Renal pelvis (tissue), 12 donors: ENCODE data around the gene TIMM44. TPM values are rescaled to one million over a fixed set of nuclear protein-coding genes. Genes with fewer than 3 reads are reported as not detected.
A peak's percentile ranks its signal among the peaks of the same experiment; 100 is the strongest.

Source experiments
- DNase-seq: peaks from one replicate; pipeline ENCODE4 v3.0.0-alpha.2; 2013
- long read RNA-seq, 16 experiments: transcript quantifications; one replicate each; lab custom pipeline, GENCODE V29; 2026
- polyA plus RNA-seq, 3 donors: library from polyadenylated mRNA; unstranded; fragments of 120-200 nt; gene quantifications; one replicate each; pipeline ENCODE4 v1.2.1, GENCODE V29; 2013; ENCODE audit not compliant: insufficient read length in 3 of 3

The TIMM44 gene, protein sequence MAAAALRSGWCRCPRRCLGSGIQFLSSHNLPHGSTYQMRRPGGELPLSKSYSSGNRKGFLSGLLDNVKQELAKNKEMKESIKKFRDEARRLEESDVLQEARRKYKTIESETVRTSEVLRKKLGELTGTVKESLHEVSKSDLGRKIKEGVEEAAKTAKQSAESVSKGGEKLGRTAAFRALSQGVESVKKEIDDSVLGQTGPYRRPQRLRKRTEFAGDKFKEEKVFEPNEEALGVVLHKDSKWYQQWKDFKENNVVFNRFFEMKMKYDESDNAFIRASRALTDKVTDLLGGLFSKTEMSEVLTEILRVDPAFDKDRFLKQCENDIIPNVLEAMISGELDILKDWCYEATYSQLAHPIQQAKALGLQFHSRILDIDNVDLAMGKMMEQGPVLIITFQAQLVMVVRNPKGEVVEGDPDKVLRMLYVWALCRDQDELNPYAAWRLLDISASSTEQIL
- 10 to 100 TPM; 53.5 to 57.0 (median 55.5) TPM for polyA plus RNA-seq
- long read RNA-seq, donor 1, transcript TIMM44-210 (1 exons, 2,227 nt), result minor isoform, 7 of 29 reads
- long read RNA-seq, donor 1, transcript TIMM44-201 (13 exons, 2,075 nt), result major isoform, 12 of 29 reads
- long read RNA-seq, donor 1, partial matches to known transcripts, result 7 of 29 reads
- long read RNA-seq, donor 1, other reads (novel, unspliced or antisense), result 0 of 29 reads
- long read RNA-seq, donor 2, transcript TIMM44-201 (13 exons, 2,075 nt), result major isoform, 10 of 29 reads
- long read RNA-seq, donor 2, partial matches to known transcripts, result 14 of 29 reads
- long read RNA-seq, donor 2, other reads (novel, unspliced or antisense), result 0 of 29 reads
- long read RNA-seq, donor 3, transcript TIMM44-210 (1 exons, 2,227 nt), result minor isoform, 5 of 24 reads
- long read RNA-seq, donor 3, transcript TIMM44-201 (13 exons, 2,075 nt), result major isoform, 6 of 24 reads
- long read RNA-seq, donor 3, partial matches to known transcripts, result 10 of 24 reads
- long read RNA-seq, donor 3, other reads (novel, unspliced or antisense), result 0 of 24 reads
- long read RNA-seq, donor 4, partial matches to known transcripts, result 14 of 25 reads
- long read RNA-seq, donor 4, other reads (novel, unspliced or antisense), result 0 of 25 reads
- long read RNA-seq, donor 5, transcript TIMM44-201 (13 exons, 2,075 nt), result major isoform, 7 of 12 reads
- long read RNA-seq, donor 5, partial matches to known transcripts, result 0 of 12 reads
- long read RNA-seq, donor 5, other reads (novel, unspliced or antisense), result 0 of 12 reads
- long read RNA-seq, donor 6, transcript TIMM44-201 (13 exons, 2,075 nt), result major isoform, 8 of 31 reads
- long read RNA-seq, donor 6, partial matches to known transcripts, result 18 of 31 reads
- long read RNA-seq, donor 6, other reads (novel, unspliced or antisense), result 0 of 31 reads
- long read RNA-seq, donor 7, transcript TIMM44-210 (1 exons, 2,227 nt), result minor isoform, 5 of 27 reads
- long read RNA-seq, donor 7, transcript TIMM44-201 (13 exons, 2,075 nt), result major isoform, 15 of 27 reads
- long read RNA-seq, donor 7, transcript TIMM44-211 (3 exons, 556 nt), result minor isoform, 6 of 27 reads
- long read RNA-seq, donor 7, partial matches to known transcripts, result 0 of 27 reads
- long read RNA-seq, donor 7, other reads (novel, unspliced or antisense), result 0 of 27 reads
- long read RNA-seq, donor 8, partial matches to known transcripts, result 0 of 6 reads
- long read RNA-seq, donor 8, other reads (novel, unspliced or antisense), result 0 of 6 reads
- long read RNA-seq, donor 9, transcript TIMM44-201 (13 exons, 2,075 nt), result major isoform, 14 of 33 reads
- long read RNA-seq, donor 9, partial matches to known transcripts, result 10 of 33 reads
- long read RNA-seq, donor 9, other reads (novel, unspliced or antisense), result 0 of 33 reads
- long read RNA-seq, donor 10, transcript TIMM44-201 (13 exons, 2,075 nt), result major isoform, 9 of 21 reads
- long read RNA-seq, donor 10, partial matches to known transcripts, result 6 of 21 reads
- long read RNA-seq, donor 10, other reads (novel, unspliced or antisense), result 0 of 21 reads
- long read RNA-seq, donor 11, transcript TIMM44-201 (13 exons, 2,075 nt), result major isoform, 7 of 14 reads
- long read RNA-seq, donor 11, transcript TIMM44-210 (1 exons, 2,227 nt), result minor isoform, 5 of 14 reads
- long read RNA-seq, donor 11, partial matches to known transcripts, result 0 of 14 reads
- long read RNA-seq, donor 11, other reads (novel, unspliced or antisense), result 0 of 14 reads
- long read RNA-seq, donor 12, transcript TIMM44-210 (1 exons, 2,227 nt), result minor isoform, 8 of 38 reads
- long read RNA-seq, donor 12, transcript TIMM44-201 (13 exons, 2,075 nt), result major isoform, 14 of 38 reads
- long read RNA-seq, donor 12, partial matches to known transcripts, result 12 of 38 reads
- long read RNA-seq, donor 12, other reads (novel, unspliced or antisense), result 0 of 38 reads
- long read RNA-seq, donor 13, transcript TIMM44-210 (1 exons, 2,227 nt), result major isoform, 5 of 10 reads
- long read RNA-seq, donor 13, partial matches to known transcripts, result 0 of 10 reads
- long read RNA-seq, donor 13, other reads (novel, unspliced or antisense), result 0 of 10 reads
- long read RNA-seq, donor 14, result 0 reads
- long read RNA-seq, donor 15, result 0 reads
- long read RNA-seq, donor 16, transcript TIMM44-201 (13 exons, 2,075 nt), result major isoform, 8 of 25 reads
- long read RNA-seq, donor 16, partial matches to known transcripts, result 8 of 25 reads
- long read RNA-seq, donor 16, other reads (novel, unspliced or antisense), result 0 of 25 reads

DNA sequence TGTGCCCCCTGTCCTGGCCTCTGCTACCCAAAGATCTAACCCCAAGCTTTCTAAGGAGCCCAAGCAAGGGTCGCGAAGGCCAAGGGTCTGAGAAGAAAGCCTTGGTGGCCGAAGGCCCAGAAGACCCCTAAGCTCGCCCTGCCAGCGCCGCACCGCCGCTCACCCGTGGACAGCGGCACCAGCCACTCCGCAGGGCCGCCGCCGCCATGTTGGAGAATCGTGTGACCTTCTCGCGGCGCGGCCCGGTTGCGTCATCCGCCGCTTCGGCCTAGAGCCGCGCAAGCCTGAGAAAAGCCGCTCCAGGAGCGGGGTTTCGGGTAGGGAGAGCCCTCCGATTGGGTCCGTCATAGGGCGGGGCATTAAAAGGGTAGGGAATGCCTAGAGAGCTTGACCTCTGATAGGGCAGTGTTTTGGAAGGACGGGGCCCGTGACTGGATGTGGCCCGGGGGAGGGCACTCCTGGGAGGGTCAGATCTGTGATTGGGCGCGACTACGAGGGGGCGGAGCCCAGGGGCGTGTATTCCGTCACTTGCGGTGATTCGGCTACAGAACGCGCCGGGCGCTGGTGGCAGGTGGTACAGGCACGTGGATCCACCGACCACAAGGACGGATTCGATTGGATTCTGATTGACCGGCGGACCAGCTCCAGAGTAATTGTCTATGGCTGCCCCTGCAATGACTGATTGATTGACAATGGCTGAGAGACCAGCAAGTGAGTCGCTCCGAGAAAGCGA, at the start of gene TIMM44:
TSS of gene TIMM44 (minus strand) at position 223 of the 733 bp plus-strand sequence. CDS start at position 208, 15 bp downstream.
- peak; percentile 99 for DNase-seq

- DNase-seq, result no peak
These were observed 49.1 kb upstream of the TIMM44 start for GRCh38 chr19:7992575-7992974.

DNA sequence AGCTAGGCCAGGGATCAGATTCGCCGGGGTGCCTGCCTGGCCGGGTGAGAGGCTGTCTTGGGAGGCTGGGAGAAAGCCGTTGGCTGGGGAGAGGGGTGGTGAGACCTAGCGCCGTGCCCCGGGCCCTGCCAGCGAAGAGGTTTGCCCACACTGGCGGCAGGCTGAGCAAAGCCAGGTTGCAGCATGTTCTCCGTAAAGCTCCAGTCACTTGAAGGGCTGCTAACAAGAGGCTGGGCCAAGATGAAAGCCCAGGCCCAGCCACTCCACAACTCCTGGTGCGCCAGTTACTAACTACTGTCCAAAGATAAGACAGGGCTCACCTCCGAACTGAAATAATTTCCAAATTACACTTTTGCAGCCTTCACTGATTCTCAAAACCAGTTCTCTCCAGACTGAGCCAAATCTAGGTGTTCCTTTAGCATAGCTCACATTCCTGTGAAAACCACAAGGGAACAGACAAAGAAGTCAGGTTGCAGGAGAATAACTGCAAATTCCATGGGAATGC, 45.7 kb upstream of the TIMM44 start:
- DNase-seq, result no peak

DNA sequence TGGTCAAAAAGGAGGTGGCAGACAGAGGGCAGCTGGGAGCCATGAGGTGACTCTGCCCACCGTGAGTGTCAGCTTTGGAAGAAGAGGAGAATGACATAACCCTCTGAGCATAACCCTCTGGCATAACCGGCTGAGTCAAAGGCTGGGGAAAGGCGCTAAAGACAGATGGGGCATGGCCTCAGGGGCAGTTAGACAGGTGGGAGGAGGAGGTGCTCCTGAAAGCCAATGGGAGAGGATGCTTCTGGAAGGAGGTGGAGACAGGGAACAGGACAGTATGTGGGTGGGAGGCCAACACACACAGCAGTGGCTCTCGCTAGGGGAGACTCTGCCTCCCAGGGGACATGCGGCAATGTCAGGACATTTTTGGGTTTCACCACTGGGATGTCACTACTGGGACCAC, 44.8 kb upstream of the TIMM44 start:
- DNase-seq, result no peak

GRCh38 chr19:7987114-7987768, 43.8 kb upstream of the TIMM44 start:
- DNase-seq, result no peak

GRCh38 chr19:7986321-7987113, 43.1 kb upstream of the TIMM44 start:
- no peak for DNase-seq

DNA sequence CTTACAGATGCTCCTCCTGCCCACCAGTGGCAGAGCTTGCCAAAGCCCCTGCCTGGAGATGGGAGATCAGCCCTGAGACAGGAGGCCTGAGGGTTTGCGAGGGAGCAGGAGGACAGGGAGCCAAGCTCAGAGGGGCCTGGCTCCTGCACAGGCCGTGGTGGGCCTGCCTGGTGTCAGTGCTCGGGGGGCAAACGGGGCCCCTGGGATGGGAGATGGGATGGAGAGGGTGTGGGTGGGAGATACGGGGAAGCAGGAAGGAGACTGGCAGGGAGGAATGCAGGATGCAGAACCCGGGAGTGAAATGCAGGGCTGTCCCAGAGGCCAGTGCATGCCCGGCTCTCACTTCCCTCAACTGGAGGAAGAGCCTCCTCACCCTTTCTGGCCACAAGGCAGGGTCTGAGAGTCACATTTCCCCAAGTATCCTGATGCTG, 42.0 kb upstream of the TIMM44 start:
- DNase-seq, result no peak

- DNase-seq, result no peak
These were observed 40.8 kb upstream of the TIMM44 start for GRCh38 chr19:7983995-7984837.

DNA sequence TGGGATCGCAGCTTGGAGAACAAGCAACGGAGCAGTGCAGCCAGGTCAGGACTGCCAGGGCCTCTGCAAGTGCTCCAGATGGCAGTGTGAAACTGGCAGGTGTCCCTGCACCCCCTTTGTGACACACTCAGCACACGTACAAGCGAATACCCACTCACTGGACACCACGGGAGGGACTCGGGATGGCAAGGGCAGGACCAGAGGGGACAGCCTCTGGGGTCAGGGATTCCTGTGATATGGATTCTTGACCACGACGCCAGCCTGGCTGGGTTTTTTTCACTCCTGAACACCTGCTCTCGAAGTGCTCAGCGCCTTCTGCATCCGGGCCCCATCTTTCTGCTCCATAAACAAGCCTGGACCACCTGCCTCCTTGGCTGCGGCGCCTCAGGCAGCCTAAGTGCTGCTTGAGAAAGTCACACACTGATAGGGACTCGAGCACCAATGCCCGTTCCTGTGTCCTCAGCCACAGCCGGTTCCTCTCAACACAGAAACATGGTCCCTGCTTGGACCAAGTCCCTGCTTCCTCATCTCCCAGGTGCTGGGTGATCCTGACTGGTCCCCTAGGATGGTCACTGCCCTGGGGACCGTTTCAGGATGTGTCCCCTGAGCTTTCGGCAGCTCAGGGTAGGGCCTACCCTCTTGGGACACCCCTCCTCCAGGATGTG, 40.0 kb upstream of the TIMM44 start:
- DNase-seq, result no peak

DNA sequence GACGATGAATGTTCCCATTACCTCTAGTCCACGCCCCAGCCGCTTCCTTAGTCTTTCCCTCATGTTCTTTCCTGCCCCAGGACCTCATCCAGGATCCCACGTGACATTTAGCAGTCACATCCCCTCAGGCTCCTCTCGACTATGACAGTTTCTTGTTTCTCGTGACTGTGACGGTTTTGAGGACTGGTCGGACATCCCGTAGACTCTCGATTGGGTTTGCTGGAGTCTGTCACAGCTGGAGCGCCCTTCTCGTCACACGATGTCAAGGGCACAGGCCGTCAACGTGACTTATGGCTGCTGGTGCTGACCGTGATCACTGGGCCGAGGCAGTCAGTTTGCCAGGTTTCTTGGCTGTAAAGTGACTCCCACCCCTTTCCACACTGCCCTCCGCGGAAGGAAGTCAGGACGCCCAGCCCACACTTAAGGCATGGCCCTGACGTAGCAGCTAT, 39.2 kb upstream of the TIMM44 start:
- peak; percentile 53 for DNase-seq

- DNase-seq, result no peak
These were observed 38.6 kb upstream of the TIMM44 start for GRCh38 chr19:7982103-7982502.

GRCh38 chr19:7981661-7982060, 38.2 kb upstream of the TIMM44 start:
- DNase-seq, result no peak

- no peak for DNase-seq
These were observed 37.7 kb upstream of the TIMM44 start for GRCh38 chr19:7981199-7981598.

GRCh38 chr19:7980635-7981121, 37.2 kb upstream of the TIMM44 start:
- no peak for DNase-seq

DNA sequence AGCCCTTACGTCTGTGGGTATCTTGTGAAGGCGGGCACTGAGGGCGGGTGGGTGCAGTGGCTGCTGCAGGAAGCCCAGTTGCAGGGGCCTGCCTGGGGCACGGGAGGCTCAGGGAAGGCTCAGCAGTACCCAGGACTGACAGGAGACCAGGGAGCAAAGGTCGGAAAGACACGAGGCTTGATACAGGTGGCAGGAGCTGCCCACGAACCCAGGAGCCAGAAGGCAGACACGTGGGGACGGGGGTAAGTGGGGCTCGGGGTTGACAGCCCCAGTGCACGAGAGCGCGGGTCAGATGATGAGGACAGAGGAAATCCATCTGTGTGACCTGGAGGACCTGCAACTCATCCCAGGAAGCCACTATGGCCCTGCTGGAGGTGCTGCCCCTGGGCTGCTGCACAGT, 36.7 kb upstream of the TIMM44 start:
- no peak for DNase-seq
